Measurements from ENCODE around the gene KRTAP5-2.

DNA sequence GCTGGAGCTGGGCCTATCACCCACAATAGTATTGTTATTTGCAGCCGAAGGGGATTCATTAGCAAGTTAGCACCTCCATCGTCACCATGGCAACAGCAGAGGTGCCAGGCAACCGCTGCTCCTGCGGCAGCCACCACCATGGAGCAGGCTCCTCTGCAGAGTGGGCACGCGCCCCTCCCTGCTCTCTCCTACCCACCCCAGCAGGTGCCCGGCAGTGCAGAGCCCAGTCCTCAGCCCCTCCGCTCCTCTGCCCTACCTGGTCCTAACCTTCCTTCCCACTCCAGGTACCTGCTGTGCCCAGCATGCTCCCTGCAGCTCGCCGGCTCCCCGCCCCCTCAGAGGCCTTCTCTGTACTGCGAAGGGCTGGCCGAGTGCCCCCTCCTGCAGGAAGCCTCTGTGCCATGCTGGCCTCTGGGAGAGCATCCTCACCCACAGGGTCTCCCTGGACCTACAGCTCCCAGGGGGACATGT lies 29.6 kb downstream of the KRTAP5-2 start:
- TF ChIP-seq, protein P1, sequence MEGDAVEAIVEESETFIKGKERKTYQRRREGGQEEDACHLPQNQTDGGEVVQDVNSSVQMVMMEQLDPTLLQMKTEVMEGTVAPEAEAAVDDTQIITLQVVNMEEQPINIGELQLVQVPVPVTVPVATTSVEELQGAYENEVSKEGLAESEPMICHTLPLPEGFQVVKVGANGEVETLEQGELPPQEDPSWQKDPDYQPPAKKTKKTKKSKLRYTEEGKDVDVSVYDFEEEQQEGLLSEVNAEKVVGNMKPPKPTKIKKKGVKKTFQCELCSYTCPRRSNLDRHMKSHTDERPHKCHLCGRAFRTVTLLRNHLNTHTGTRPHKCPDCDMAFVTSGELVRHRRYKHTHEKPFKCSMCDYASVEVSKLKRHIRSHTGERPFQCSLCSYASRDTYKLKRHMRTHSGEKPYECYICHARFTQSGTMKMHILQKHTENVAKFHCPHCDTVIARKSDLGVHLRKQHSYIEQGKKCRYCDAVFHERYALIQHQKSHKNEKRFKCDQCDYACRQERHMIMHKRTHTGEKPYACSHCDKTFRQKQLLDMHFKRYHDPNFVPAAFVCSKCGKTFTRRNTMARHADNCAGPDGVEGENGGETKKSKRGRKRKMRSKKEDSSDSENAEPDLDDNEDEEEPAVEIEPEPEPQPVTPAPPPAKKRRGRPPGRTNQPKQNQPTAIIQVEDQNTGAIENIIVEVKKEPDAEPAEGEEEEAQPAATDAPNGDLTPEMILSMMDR (IDR thresholded peaks at IDR 0.05): no peak
- TF ChIP-seq POLR2A (IDR thresholded peaks at IDR 0.05): no peak

Measured in heart left ventricle (tissue), 13 donors.